ENCODE measurements around the gene RGN.
"Not testable (repeated sequence)": the region's sequence is repeated elsewhere in the genome, so short reads cannot be mapped to it uniquely, and the experiment has no call there.

RGN gene

DNA sequence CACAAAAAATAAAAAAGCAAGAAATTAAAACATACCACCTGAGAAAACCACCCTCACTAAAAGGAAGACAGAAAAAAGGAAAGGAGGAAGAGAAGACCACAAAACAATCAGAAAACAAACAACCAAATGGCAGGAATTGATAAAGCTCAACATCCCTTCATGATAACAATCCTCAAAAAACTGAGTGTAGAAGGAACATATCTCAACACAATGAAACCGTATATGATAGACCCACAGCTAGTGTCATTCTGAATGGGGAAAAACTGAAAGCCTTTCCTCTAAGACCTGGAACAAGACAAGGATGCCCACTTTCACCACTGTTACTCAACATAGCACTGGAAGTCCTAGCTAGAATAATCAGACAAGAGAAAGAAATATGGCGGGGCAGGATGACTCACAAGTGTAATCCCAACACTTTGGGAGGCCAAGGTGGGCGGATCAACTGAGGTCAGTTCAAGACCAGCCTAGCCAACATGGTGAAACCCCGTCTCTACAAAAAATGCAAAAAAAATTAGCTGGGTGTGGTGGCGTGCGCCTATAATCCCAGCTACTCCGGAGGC lies 38.4 kb downstream of the RGN start:
- DNase-seq (ENCODE audit: low read depth, low spot score), result not testable (repeated sequence)

DNA sequence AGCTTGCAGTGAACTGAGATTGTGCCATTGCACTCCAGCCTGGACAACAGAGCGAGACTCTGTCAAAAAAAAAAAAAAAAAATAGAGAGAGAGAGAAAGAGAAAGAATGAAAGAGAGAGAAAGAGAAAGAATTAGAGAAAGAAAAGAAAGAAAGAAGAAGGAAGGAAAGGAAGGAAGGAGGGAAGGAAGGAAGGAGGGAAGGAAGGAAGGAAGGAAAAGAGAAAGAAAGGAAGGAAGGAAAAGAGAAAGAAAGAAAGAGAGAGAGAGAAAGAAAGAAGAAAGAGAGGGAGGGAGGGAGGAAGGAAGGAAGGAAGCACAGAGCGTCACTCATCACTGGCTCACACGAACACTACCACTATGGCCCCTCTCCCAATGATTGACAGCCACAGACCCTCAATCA lies 46.2 kb downstream of the RGN start:
- not testable (repeated sequence) for DNase-seq (ENCODE audit: low read depth, low spot score)

DNA sequence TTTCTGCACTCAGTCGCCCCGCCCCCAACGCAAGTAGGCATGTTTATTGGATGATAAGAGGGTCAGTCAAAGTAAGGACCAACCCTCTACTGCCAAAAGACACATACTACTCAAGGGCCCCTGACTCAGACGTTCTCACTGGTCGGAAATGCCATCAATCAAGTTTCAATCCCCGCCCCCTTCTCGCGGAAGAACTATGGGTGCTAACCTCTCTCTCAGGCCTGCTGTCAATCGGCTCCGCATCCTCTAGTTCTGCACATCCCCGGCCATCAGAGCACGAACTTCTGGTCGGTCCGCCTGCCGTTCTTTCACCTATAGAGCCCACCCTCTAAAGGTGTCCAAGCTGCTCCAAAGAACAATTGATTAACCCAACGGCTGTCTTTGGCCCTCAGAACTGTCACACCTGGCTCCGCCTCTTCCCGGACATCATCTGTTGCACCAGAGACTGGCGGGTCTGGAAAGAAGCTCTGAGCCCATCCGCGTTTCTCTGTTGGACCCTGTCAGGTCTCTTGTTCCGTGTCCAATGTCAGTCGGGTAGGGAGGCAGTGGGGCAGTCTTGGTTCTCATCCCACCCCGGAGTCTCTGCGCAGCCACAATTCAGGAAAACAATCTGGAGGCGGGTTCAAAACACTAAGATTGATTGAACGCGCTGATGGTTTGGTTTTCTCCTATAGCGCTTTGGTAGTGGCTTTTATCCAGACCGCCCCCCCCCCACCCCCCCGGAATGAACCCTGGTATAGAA lies 51.1 kb downstream of the RGN start:
- DNase-seq (ENCODE audit: low read depth, low spot score), result peak; percentile 95

DNA sequence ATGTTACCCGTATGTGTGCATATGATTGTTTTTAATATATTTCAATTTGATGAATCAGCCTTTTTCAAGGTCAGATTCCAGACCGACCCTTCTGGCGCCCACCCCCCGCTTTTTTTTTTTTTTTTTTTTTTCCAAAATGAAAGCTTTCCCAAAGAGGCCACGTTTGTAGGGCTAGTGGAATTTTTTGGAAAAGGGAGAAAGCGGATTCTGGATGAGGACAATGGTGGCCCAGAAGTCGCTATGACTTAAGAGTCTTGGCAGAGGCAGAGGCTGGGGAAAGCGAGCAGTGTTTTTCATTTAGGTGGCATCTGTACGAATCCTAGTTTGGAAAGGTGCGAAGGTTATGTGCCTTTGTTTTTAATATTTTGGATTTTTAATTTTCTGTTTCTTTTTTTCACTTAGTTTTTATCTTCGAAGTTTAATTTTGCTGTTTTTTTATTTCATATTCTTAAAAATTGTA lies 51.7 kb downstream of the RGN start:
- DNase-seq (ENCODE audit: low read depth, low spot score), result peak; percentile 16

DNA sequence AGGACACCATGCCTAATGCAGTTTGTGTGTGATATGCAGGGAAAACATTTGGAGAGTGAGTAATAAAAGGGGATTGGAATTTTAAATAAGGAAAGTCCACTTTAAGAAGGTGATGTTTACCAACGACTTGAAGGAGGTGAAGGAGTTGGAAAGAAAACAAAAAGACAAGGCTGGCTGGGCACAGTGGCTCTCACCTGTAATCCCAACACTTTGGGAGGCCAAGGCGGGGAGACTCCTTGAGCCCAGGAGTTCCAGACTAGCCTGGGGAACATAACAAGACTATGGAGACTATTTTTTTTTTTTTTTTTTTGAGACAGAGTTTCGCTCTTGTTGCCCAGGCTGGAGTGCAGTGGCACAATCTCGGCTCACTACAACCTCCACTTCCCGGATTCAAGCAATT lies 55.2 kb downstream of the RGN start:
- DNase-seq (ENCODE audit: low read depth, low spot score), result no peak

DNA sequence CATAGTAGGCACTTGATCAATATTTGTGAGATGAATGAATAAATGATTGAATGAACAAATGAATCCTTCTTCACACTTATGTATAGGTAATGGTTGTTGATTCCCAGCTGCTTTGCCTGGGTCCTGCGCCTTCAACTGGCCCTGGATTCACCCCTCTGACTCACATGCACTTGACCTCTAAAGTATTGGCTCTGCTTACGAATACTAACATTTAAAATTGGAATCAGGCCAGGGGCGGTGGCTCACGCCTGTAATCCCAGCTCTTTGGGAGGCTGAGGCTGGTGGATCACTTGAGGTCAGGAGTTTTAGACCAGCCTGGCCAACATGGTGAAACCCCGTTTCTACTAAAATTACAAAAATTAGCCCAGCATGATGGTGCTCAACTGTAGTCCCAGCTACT lies 57.4 kb downstream of the RGN start:
- not testable (repeated sequence) for DNase-seq (ENCODE audit: low read depth, low spot score)

DNA sequence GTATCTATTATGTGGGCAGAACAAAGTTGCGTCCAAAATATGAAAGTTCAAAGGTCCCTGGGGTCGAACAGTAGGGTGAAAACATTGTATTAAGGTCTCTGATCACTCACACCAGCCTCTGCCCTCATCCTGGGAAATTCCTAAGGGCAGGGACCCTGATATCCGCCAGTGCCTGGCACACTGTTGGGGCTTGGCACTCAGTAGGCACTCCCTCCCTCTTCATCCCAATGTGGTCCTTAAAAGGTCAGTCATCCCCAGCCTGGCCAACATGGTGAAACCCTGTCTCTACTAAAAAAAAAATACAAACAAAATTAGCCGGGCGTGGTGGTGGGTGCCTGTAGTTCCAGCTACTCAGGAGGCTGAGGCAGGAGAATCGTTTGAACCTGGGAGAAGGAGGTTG lies 59.9 kb downstream of the RGN start:
- no peak for DNase-seq (ENCODE audit: low read depth, low spot score)
